Stimulated activated CD8-positive, alpha-beta memory T cell treated with anti-CD3 and anti-CD28 coated beads, Interleukin-4, amount 100 ng/mL, for 48 hours (primary cell): Measurements from ENCODE around the gene OR2T3.
A peak's percentile ranks its signal among the peaks of the same experiment; 100 is the strongest.
"Not testable (repeated sequence)": the region's sequence is repeated elsewhere in the genome, so short reads cannot be mapped to it uniquely, and the experiment has no call there.

Source experiments
- DNase-seq: peaks from one replicate; pipeline ENCODE4 v3.0.0-alpha.2; 2020

Gene OR2T3

GRCh38 chr1:248472111-248472510 lies 1.0 kb upstream of the OR2T3 start:
- DNase-seq: not testable (repeated sequence)

GRCh38 chr1:248475660-248476059 lies 2.5 kb downstream of the OR2T3 start:
- DNase-seq: not testable (repeated sequence)

- peak; percentile 26 for DNase-seq
These were observed 8.8 kb downstream of the OR2T3 start for GRCh38 chr1:248481686-248482579.

- not testable (repeated sequence) for DNase-seq
These were observed 15.1 kb downstream of the OR2T3 start, which contains the start of gene OR2T5 for GRCh38 chr1:248488289-248488688. OR2T5 (plus strand) TSS chr1:248488589; CDS start chr1:248488589, 0 bp downstream.

GRCh38 chr1:248496661-248497060 lies 23.5 kb downstream of the OR2T3 start:
- not testable (repeated sequence) for DNase-seq

- not testable (repeated sequence) for DNase-seq
These were observed 27.3 kb downstream of the OR2T3 start for GRCh38 chr1:248500305-248501035.

- not testable (repeated sequence) for DNase-seq
These were observed 34.6 kb downstream of the OR2T3 start, which contains the start of gene OR2G6 for GRCh38 chr1:248507773-248508172. OR2G6 (plus strand) TSS chr1:248508073; CDS start chr1:248521647, 13,574 bp downstream.

- DNase-seq: not testable (repeated sequence)
These were observed 37.1 kb downstream of the OR2T3 start for GRCh38 chr1:248510217-248510616.

GRCh38 chr1:248521856-248522255 lies 48.7 kb downstream of the OR2T3 start:
- DNase-seq: no peak
